ENCODE data around the gene TYR. TPM values are rescaled to one million over a fixed set of nuclear protein-coding genes. Genes with fewer than 3 reads are reported as not detected.
"Not testable (repeated sequence)": the region's sequence is repeated elsewhere in the genome, so short reads cannot be mapped to it uniquely, and the experiment has no call there.

TYR gene
- total RNA-seq, 1 experiment from 2014 or later, result not detected

DNA sequence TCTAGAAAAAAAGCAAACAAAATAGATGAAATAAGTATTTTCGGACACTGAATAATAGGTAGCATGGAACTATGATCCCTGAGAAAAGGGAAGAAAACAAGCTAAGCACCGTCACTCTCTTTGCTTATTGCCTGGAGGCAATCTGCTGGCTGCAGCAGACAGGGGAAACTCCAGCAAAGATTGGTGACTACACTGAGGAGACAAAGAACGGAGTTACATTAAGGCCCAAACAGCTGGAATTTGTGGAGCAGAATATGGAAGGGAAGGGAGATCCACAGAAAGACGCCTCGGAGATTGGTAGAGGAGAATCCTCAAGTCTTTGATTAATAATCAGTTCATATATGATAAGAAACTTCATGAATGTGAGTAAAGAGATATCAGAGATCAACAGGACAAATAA, 150.2 kb downstream of the TYR start:
- H2BK12ac ChIP-seq (ENCODE audit: insufficient read length, low read depth, low read length), result no peak overlapping the region
- H2BK5ac ChIP-seq (ENCODE audit: insufficient read length, low read length), result no peak overlapping the region
- no peaks in the 10 kb centered on the region for H3K9me3 ChIP-seq (ENCODE audit: control insufficient read depth, low read depth, low read length)
- H2AFZ ChIP-seq (ENCODE audit: low read length), result no peak overlapping the region
- no peak for DNase-seq
- TF ChIP-seq, protein P1, sequence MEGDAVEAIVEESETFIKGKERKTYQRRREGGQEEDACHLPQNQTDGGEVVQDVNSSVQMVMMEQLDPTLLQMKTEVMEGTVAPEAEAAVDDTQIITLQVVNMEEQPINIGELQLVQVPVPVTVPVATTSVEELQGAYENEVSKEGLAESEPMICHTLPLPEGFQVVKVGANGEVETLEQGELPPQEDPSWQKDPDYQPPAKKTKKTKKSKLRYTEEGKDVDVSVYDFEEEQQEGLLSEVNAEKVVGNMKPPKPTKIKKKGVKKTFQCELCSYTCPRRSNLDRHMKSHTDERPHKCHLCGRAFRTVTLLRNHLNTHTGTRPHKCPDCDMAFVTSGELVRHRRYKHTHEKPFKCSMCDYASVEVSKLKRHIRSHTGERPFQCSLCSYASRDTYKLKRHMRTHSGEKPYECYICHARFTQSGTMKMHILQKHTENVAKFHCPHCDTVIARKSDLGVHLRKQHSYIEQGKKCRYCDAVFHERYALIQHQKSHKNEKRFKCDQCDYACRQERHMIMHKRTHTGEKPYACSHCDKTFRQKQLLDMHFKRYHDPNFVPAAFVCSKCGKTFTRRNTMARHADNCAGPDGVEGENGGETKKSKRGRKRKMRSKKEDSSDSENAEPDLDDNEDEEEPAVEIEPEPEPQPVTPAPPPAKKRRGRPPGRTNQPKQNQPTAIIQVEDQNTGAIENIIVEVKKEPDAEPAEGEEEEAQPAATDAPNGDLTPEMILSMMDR (conservative IDR thresholded peaks at IDR 0.05), result no peak
- H4K91ac ChIP-seq (ENCODE audit: insufficient read length, low read depth, low read length), result no peak overlapping the region
- no peaks in the 10 kb centered on the region; the same call in 1 of the 2 replicates for H3K4me1 ChIP-seq (ENCODE audit: insufficient read depth, low read length)
- no peak overlapping the region for H2BK20ac ChIP-seq (ENCODE audit: low read depth, low read length, poor library complexity, severe bottlenecking)
- H3K18ac ChIP-seq (ENCODE audit: insufficient read length, low read depth, low read length), result no peak overlapping the region
- no peak overlapping the region for H3K23ac ChIP-seq (ENCODE audit: insufficient read length, low read depth, low read length)
- H3K4me1 Mint-ChIP-seq, result peaks cover 21 to 23% of the 10 kb centered on the region in 2 experiments
- no peaks in the 10 kb centered on the region for H4K20me1 ChIP-seq (ENCODE audit: control insufficient read depth, insufficient read depth, insufficient read length)
- no peak overlapping the region for H2AK5ac ChIP-seq (ENCODE audit: insufficient read length, low read length)
- no peak overlapping the region for H2BK15ac ChIP-seq (ENCODE audit: low read depth, low read length)
- H3K4ac ChIP-seq (ENCODE audit: low read depth, low read length), result no peak overlapping the region
- H3K9me3 Mint-ChIP-seq, result no peaks in the 10 kb centered on the region
- H3K4me3 Mint-ChIP-seq, result no peak overlapping the region; a peak in 1 of 5 replicates
- no peak overlapping the region for H3K27ac ChIP-seq (ENCODE audit: insufficient read length, low read depth, low read length)
- no peaks in the 10 kb centered on the region for H3K79me2 ChIP-seq (ENCODE audit: insufficient read depth, low read length)
- H3T11ph ChIP-seq (ENCODE audit: low read length), result no peak overlapping the region
- no peak overlapping the region for H3K14ac ChIP-seq (ENCODE audit: insufficient read depth, low read length)
- H3K4me2 ChIP-seq (ENCODE audit: insufficient read depth, insufficient read length, low read length), result no peak overlapping the region
- no CpG with 5 or more reads among the region's 5 CpGs for WGBS (ENCODE audit: extremely low coverage, insufficient read length, low lambda C conversion rate)
- H3K27me3 ChIP-seq (ENCODE audit: insufficient read depth, low read length), result no peaks in the 10 kb centered on the region
- no peak overlapping the region for H4K8ac ChIP-seq (replicated peaks; ENCODE audit: insufficient read length, low read depth, low read length)
- H4K5ac ChIP-seq (ENCODE audit: insufficient read length, low read depth, low read length), result no peak overlapping the region
- H3K9ac ChIP-seq (ENCODE audit: extremely low read depth, insufficient read length, low read length), result no peak overlapping the region
- H3K27ac Mint-ChIP-seq, result peak overlapping the region in 1 of 3 experiments; percentile 68; a peak in 3 of 7 replicates
- peaks cover 0 to 2% (median 0%) of the 10 kb centered on the region in 3 experiments; a peak in 1 of 7 replicates for H3K36me3 Mint-ChIP-seq (ENCODE audit: insufficient read depth in 1 of 3, low read depth in 3 of 3)
- H2BK120ac ChIP-seq (ENCODE audit: low read depth, low read length, poor library complexity, severe bottlenecking), result no peak overlapping the region
- no peak overlapping the region for H3K56ac ChIP-seq (ENCODE audit: insufficient read length, low read depth, low read length)
- no peaks in the 10 kb centered on the region for H3K23me2 ChIP-seq (ENCODE audit: insufficient read length, low read depth, low read length, poor library complexity, severe bottlenecking)
- H3K79me1 ChIP-seq (ENCODE audit: insufficient read depth, low read depth, low read length, poor library complexity, severe bottlenecking), result no peaks in the 10 kb centered on the region
- no peaks in the 10 kb centered on the region for H3K27me3 Mint-ChIP-seq (ENCODE audit: low read depth)

DNA sequence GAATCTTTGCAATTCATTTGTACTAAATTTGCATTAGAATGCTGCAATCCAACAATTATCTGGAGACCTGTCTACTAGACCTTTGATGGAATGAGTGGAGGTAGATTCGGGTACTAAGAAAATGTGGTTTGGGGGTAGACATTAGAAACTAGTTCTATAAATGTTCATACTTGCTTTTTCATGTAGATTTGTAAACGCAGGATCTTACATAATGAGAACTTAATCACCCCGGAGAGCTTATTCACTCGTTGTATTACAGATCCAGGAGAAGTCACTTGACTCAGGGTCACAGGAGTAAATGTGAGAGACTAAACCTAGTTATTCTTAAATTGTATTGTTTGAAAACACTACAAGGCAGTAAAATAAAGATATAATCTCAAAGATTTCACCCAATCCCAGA, 154.3 kb downstream of the TYR start:
- H2BK15ac ChIP-seq (ENCODE audit: low read depth, low read length); H3K23ac ChIP-seq (ENCODE audit: insufficient read length, low read depth, low read length); H3K4me1 ChIP-seq (ENCODE audit: insufficient read depth, low read length); H2BK20ac ChIP-seq (ENCODE audit: low read depth, low read length, poor library complexity, severe bottlenecking); H3K4me3 Mint-ChIP-seq; H3K56ac ChIP-seq (ENCODE audit: insufficient read length, low read depth, low read length); H3K9me3 ChIP-seq (ENCODE audit: control insufficient read depth, low read depth, low read length); H3K27me3 ChIP-seq (ENCODE audit: insufficient read depth, low read length); H3K14ac ChIP-seq (ENCODE audit: insufficient read depth, low read length); H2BK5ac ChIP-seq (ENCODE audit: insufficient read length, low read length); DNase-seq; H3K79me2 ChIP-seq (ENCODE audit: insufficient read depth, low read length); H4K5ac ChIP-seq (ENCODE audit: insufficient read length, low read depth, low read length); H3T11ph ChIP-seq (ENCODE audit: low read length); H3K18ac ChIP-seq (ENCODE audit: insufficient read length, low read depth, low read length); H3K36me3 Mint-ChIP-seq (ENCODE audit: insufficient read depth in 1 of 3, low read depth in 3 of 3); H2BK120ac ChIP-seq (ENCODE audit: low read depth, low read length, poor library complexity, severe bottlenecking); H4K8ac ChIP-seq (replicated peaks; ENCODE audit: insufficient read length, low read depth, low read length); H3K9ac ChIP-seq (ENCODE audit: extremely low read depth, insufficient read length, low read length); H2AFZ ChIP-seq (ENCODE audit: low read length); H3K27ac ChIP-seq (ENCODE audit: insufficient read length, low read depth, low read length); H4K91ac ChIP-seq (ENCODE audit: insufficient read length, low read depth, low read length); H2AK5ac ChIP-seq (ENCODE audit: insufficient read length, low read length); H2BK12ac ChIP-seq (ENCODE audit: insufficient read length, low read depth, low read length); H4K20me1 ChIP-seq (ENCODE audit: control insufficient read depth, insufficient read depth, insufficient read length); H3K9me3 Mint-ChIP-seq; H3K23me2 ChIP-seq (ENCODE audit: insufficient read length, low read depth, low read length, poor library complexity, severe bottlenecking); H3K4me2 ChIP-seq (ENCODE audit: insufficient read depth, insufficient read length, low read length); H3K4ac ChIP-seq (ENCODE audit: low read depth, low read length); H3K27me3 Mint-ChIP-seq (ENCODE audit: low read depth); H3K79me1 ChIP-seq (ENCODE audit: insufficient read depth, low read depth, low read length, poor library complexity, severe bottlenecking): not testable (repeated sequence)
- no CpG with 5 or more reads among the region's 4 CpGs for WGBS (ENCODE audit: extremely low coverage, insufficient read length, low lambda C conversion rate)
- peak overlapping the region in 1 of 3 experiments; percentile 14; a peak in 1 of 7 replicates for H3K27ac Mint-ChIP-seq
- H3K4me1 Mint-ChIP-seq, result peaks cover 23 to 27% of the 10 kb centered on the region in 2 experiments
